ENCODE measurements around the gene DCST1. TPM values are rescaled to one million over a fixed set of nuclear protein-coding genes. Genes with fewer than 3 reads are reported as not detected.

The DCST1 gene
- total RNA-seq, 1 experiment from 2014 or later, result 0.17 TPM

GRCh38 chr1:155049651-155050559, 16.3 kb downstream of the DCST1 start:
- intact Hi-C loops (cut with micrococcal nuclease; ENCODE audit: unreplicated experiment), result loop anchor here (5.0 to 10.0 kb wide), 2 partner anchors 32 to 45 kb away; partner anchors contain the start of gene ZBTB7B
- BruUV-seq (replicated peaks), result TSS peak; percentile 63
- H3K9me3 Mint-ChIP-seq (ENCODE audit: low read depth, unreplicated experiment), result no peaks in the 10 kb centered on the region
- no peaks in the 10 kb centered on the region for H3K27me3 Mint-ChIP-seq (ENCODE audit: unreplicated experiment)
- TF ChIP-seq CTCF (IDR thresholded peaks at IDR 0.05; ENCODE audit: unreplicated experiment), result no peak
- no peak for DNase-seq
- H3K36me3 Mint-ChIP-seq (ENCODE audit: insufficient read depth, unreplicated experiment), result peaks cover 29% of the 10 kb centered on the region
- H3K27ac Mint-ChIP-seq (ENCODE audit: unreplicated experiment), result peak overlapping the region; percentile 52
- H3K4me3 Mint-ChIP-seq (ENCODE audit: low read depth, unreplicated experiment), result peak overlapping the region; percentile 91
- CTCF ChIA-PET, result interaction anchor here (0.6 to 2.5 kb wide), 11 partner anchors 12 to 250 kb away, joined by 3 to 12 read pairs (median 3); partner anchors contain the start of genes DCST1, DCST2 and LENEP
- H3K4me1 Mint-ChIP-seq (ENCODE audit: low read depth, unreplicated experiment), result peaks cover 34% of the 10 kb centered on the region

- intact Hi-C loops (cut with micrococcal nuclease; ENCODE audit: unreplicated experiment), result loop anchor here (10.0 kb wide), 1 partner anchor 46 kb away; the partner anchor contains the start of gene ZBTB7B
- H3K27ac Mint-ChIP-seq (ENCODE audit: unreplicated experiment), result peak within 1 kb of the TSS; percentile 68
- H3K9me3 Mint-ChIP-seq (ENCODE audit: low read depth, unreplicated experiment), result no peaks in the 10 kb centered on the region
- peaks cover 35% of the 10 kb centered on the region for H3K36me3 Mint-ChIP-seq (ENCODE audit: insufficient read depth, unreplicated experiment)
- CTCF ChIA-PET, result interaction anchor here (0.6 to 2.5 kb wide), 18 partner anchors 11 to 1308 kb away, joined by 3 to 12 read pairs (median 4); partner anchors contain the start of genes DCST1, DCST2, KRTCAP2 and LENEP
- H3K4me1 Mint-ChIP-seq (ENCODE audit: low read depth, unreplicated experiment), result peaks cover 26% of the 10 kb centered on the region
- TF ChIP-seq CTCF (IDR thresholded peaks at IDR 0.05; ENCODE audit: unreplicated experiment), result peak; percentile 97
- no TSS peak for BruUV-seq (replicated peaks)
- peak within 1 kb of the TSS; percentile 91 for H3K4me3 Mint-ChIP-seq (ENCODE audit: low read depth, unreplicated experiment)
- no peaks in the 10 kb centered on the region for H3K27me3 Mint-ChIP-seq (ENCODE audit: unreplicated experiment)
- peak; percentile 94 for DNase-seq
These were observed 17.1 kb downstream of the DCST1 start, which contains the start of gene ADAM15 for GRCh38 chr1:155050560-155051341. ADAM15 (plus strand) TSS chr1:155051316; CDS start chr1:155051387, 71 bp downstream.

DNA sequence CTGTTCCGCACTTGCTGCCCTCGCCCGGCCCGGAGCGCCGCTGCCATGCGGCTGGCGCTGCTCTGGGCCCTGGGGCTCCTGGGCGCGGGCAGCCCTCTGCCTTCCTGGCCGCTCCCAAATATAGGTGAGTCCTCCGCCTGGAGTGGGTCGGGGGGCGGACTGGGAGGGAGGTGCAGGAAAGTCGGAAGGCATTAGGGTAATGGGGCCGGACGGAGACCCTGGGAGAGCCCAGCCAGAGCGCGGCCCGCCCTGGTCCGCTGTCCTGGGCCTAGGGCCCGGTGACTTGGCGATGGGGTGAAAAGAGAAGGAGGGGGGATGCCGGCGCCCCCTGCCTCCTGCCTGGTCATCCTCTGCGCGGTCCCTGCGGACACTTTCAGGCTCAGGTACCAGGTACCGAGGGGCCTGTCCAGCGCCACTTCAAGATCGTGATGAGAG, 17.7 kb downstream of the DCST1 start:
- CTCF ChIA-PET, result interaction anchor here (0.6 to 2.5 kb wide), 16 partner anchors 10 to 1308 kb away, joined by 3 to 12 read pairs (median 4); partner anchors contain the start of genes DCST1, DCST2, KRTCAP2 and LENEP
- no peak for TF ChIP-seq CTCF (IDR thresholded peaks at IDR 0.05; ENCODE audit: unreplicated experiment)
- no peaks in the 10 kb centered on the region for H3K27me3 Mint-ChIP-seq (ENCODE audit: unreplicated experiment)
- no peaks in the 10 kb centered on the region for H3K9me3 Mint-ChIP-seq (ENCODE audit: low read depth, unreplicated experiment)
- intact Hi-C loops (cut with micrococcal nuclease; ENCODE audit: unreplicated experiment), result loop anchor here (10.0 kb wide), 1 partner anchor 47 kb away; the partner anchor contains the start of gene ZBTB7B
- peaks cover 36% of the 10 kb centered on the region for H3K36me3 Mint-ChIP-seq (ENCODE audit: insufficient read depth, unreplicated experiment)
- no peak for DNase-seq
- BruUV-seq (replicated peaks), result no TSS peak
- H3K4me3 Mint-ChIP-seq (ENCODE audit: low read depth, unreplicated experiment), result peak overlapping the region; percentile 91
- H3K4me1 Mint-ChIP-seq (ENCODE audit: low read depth, unreplicated experiment), result peaks cover 24% of the 10 kb centered on the region
- H3K27ac Mint-ChIP-seq (ENCODE audit: unreplicated experiment), result peak overlapping the region; percentile 68
